Astrocyte of the cerebellum (primary cell): ENCODE data around the gene LRRC61.
"Not testable (repeated sequence)": the region's sequence is repeated elsewhere in the genome, so short reads cannot be mapped to it uniquely, and the experiment has no call there.

Experiments used
- DNase-seq: peaks from one replicate; pipeline ENCODE4 v3.0.0-alpha.2; 2011; ENCODE audit warnings: low read depth
- H3K4me3 ChIP-seq: 2 replicates; pipeline ENCODE4 v1.5.1; 2011; ENCODE audit warnings: mild to moderate bottlenecking, low read depth, low read length, moderate library complexity
- in situ Hi-C: cut with HindIII; loops from 2 replicates; pipeline ENCODE4 v1.10.0; 2017; ENCODE audit warnings: low sequenced_read_pairs
- TF ChIP-seq, protein P1 (sequence below): IDR thresholded peaks from 2 replicates; pipeline ENCODE4 v1.5.1; 2012; ENCODE audit warnings: low read length, low read depth, moderate library complexity, mild to moderate bottlenecking; ENCODE audit errors: missing control alignments

The LRRC61 gene, protein sequence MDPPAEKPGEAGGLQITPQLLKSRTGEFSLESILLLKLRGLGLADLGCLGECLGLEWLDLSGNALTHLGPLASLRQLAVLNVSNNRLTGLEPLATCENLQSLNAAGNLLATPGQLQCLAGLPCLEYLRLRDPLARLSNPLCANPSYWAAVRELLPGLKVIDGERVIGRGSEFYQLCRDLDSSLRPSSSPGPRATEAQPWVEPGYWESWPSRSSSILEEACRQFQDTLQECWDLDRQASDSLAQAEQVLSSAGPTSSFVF

DNA sequence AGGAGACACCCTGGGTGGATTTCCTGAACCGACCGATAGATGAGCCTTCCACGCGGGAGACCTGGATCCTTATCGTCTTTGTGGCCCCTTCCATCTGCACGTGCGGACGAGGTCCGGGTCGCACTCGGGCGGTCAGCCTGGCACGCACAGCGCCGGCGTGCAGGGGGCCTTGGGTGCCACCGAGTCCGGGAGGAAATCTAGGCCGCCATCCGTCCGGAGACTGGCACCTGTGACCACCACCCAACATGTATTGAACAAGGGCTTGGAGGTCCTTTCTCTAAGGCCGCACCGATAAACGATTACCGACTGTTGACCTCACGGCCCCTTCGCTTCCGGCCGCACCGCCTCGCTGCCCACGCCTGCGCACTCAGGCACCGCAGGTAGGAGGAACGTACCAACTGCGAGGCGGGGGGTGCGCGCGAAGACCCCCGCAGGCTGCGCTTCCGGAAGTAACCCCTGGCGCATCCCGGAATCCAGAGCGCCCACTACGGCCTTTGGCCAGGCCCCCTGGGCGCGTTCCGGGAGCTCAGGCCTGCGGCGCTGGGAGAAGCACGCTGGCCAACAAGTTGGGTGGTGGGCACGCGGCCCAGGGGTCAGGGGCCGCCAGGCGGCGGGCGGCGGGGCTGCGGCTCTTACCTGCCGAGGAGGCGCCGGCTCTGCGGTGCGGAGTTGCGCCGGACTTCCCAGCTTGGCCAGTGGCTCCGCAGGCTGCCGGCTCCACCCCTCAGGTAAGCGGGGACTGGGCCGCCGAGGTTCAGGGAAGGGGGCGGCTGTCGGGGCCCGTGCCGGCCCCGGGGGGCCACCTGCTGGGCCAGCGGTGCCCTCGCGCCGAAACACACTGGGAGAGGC, at the start of gene LRRC61, which contains the start of gene ACTR3C:
Gene LRRC61, plus strand, starts transcription at position 523 of the 849 bp plus-strand sequence. CDS start 13,507 bp downstream, outside the sequence.
Gene ACTR3C, minus strand, starts transcription at position 713 of the 849 bp plus-strand sequence. CDS start 28,249 bp downstream, outside the sequence.
- in situ Hi-C loops, result no loop called here
- TF ChIP-seq, protein P1, sequence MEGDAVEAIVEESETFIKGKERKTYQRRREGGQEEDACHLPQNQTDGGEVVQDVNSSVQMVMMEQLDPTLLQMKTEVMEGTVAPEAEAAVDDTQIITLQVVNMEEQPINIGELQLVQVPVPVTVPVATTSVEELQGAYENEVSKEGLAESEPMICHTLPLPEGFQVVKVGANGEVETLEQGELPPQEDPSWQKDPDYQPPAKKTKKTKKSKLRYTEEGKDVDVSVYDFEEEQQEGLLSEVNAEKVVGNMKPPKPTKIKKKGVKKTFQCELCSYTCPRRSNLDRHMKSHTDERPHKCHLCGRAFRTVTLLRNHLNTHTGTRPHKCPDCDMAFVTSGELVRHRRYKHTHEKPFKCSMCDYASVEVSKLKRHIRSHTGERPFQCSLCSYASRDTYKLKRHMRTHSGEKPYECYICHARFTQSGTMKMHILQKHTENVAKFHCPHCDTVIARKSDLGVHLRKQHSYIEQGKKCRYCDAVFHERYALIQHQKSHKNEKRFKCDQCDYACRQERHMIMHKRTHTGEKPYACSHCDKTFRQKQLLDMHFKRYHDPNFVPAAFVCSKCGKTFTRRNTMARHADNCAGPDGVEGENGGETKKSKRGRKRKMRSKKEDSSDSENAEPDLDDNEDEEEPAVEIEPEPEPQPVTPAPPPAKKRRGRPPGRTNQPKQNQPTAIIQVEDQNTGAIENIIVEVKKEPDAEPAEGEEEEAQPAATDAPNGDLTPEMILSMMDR, result no peak
- DNase-seq, result no peak
- H3K4me3 ChIP-seq, result peak within 1 kb of the TSS; percentile 44

DNA sequence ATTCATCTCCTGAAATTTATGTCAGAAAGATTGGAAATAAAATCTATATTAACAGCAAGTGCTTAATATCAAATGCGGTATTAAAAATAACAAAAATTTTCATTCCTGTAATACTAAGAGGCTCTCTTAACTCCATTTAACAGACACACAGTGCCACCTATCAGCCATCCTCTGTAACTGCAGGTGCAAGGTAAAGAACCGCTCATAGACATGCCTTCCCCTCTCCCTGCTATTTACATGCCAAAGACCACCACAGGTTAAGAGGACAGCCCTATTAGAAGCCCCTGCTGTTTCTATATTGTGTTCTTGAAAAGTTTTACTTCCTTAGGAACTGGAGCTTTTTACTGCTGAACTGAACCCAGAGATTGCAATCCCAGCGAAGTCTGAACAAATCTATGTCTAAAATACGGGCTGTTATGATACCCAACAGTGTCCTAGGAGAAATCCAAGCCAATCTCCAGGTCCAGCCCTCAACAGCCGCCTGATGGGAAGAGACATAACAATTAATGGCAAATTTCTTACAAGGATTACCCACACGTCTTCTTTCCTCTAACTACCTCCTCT, 46.9 kb upstream of the LRRC61 start:
- H3K4me3 ChIP-seq, in situ Hi-C loops, DNase-seq: not testable (repeated sequence)
- TF ChIP-seq, protein P1, result peak; percentile 58

DNA sequence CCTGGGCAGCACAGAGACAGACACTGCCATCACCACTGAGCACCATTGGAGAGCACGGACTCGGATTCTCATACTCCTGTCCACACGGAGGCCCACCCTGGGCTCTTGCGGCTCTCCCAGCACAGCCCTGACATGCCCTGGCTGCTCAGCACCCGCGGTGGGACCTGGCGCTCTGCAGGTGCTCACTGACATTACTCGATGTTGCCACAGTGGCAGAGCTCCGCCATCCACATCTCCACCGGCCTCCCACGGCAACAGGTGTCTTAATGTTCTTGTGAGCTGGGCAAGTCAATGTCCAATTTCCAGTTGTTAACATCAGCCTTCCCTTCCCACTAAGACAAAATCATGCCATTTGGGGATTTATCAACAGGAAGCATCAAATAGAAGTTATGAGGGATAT, 44.8 kb upstream of the LRRC61 start:
- H3K4me3 ChIP-seq, DNase-seq, in situ Hi-C loops: not testable (repeated sequence)

DNA sequence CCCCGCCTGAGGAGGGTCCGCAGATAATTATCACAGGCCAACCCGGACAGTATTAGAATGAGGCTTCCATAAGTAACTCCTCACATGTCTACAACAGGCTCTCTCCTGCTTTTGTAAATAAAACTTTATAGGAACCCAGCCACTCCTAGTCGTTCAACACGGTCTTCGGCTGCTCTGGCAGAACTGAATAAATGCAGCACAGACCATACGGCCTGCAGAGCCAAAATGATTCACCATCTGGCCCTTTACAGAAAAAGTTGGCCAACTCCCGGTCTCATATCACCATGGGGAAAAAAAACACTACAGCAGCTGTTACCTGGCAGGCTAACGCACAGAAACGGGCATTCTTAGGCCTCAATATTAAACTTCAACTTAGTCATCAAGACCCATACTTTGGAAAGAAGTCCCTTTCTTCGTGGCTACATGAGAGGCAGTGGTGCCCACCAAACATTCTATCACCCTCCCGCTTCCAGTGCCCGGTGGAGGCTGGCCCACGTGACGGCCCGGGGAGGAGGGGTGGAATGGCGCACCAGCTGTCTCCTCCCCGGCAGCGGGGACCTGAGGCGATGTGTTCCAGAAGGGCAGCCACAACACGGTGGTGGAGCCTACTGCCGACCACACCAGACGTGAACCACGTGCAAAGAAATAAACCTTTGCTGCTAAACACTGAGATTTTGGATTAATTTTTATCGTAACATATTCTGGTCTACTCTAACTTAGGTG, 41.3 kb upstream of the LRRC61 start:
- in situ Hi-C loops, H3K4me3 ChIP-seq, DNase-seq: not testable (repeated sequence)

DNA sequence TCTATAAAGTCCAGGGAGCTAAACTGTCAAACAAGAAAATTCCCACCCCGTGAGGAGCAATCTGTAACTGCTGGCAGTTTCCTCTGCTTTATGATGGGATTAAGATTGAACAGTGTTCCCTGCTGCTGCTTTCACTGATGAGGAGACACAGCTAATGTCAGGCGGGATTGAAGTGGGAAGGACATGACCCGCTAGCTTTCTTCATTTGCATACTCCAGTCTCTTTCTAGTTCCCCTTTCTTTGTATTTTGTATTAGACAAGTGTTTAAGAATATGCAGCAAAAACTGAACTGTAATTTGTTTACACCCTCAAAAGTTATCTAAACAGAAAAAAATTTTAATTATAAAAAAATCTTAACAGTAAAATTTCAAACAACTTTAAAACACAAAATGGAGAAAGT, 40.0 kb upstream of the LRRC61 start:
- H3K4me3 ChIP-seq, DNase-seq, in situ Hi-C loops: not testable (repeated sequence)

DNA sequence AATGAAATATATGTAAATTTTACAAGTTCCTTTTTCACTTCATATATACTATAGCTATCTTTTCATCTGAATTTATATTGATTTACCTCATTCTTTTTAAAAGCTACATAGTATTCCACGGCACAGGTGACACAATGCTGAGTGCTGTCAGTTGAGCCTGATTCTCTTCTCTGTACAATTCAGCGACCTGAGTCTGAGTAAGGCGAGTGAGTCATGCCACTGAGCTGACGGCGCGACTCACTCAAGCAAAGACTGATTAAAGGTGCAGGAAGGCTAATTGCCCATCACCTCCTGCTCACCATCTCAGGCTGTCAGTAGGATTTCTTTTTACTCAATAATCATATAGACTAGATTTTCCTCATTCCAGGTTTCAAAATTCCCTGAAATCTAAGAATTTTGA, 39.5 kb upstream of the LRRC61 start:
- H3K4me3 ChIP-seq, DNase-seq, in situ Hi-C loops: not testable (repeated sequence)

DNA sequence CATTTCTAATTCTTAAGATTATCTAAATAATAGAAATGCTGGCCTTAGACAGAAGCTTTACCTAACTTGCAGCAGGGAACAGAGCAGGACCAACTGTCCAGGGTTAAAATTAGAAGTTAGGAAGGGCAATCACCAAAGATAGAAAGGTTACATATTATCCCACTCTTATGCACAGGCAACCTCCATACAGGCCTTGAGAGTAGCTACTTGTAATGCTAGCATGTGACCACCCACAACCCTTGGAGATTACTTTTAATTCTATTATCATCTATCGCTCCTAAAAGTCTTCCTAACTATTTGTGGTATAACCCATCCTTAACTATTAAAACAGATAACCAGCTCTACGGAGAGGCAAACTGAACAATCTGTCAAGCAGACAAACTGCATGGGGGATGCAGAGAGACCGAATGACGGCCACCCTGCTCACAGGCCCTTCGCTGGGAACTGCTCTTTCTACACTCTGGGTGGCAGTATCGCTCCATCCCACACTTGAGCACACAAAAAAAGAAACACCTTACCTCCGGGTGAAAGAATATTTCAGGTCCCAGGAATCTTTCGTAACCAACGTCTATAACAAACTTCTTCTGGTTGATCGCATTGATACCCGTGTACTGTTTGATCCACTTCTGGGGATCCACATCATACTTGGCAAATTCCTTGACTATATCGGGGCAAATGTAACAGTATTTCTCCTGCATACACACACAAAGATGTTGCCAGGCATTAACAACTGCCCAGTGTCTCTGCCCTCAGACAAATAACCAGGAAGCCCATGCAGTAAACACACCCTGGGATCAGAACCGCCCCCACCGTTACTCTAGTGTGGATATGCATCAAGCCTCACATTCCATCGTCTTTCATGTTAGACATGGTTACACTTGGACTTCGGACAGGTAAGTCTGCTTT, 37.1 kb upstream of the LRRC61 start:
- DNase-seq, in situ Hi-C loops, H3K4me3 ChIP-seq: not testable (repeated sequence)
- TF ChIP-seq, protein P1, result peak; percentile 53

DNA sequence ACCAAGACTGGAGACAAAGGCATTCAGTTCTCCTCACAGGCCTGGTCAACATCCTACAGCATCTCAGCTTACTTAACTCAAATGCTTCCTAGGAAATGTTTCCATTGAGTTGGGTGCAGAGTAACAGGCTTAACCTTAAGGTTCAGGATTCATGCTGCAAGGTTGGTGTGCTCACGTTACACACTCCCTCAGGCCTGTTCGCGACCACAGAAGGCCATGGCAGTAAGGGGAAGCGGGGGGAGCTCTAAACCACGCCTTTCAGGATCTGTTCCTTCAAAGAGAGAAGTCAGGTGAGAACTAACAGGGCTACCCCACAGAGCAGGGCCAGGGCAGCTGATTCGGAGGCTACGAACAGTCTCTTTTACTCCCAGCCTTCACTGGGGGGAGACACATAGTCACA, 35.3 kb upstream of the LRRC61 start:
- in situ Hi-C loops, H3K4me3 ChIP-seq, DNase-seq: not testable (repeated sequence)

DNA sequence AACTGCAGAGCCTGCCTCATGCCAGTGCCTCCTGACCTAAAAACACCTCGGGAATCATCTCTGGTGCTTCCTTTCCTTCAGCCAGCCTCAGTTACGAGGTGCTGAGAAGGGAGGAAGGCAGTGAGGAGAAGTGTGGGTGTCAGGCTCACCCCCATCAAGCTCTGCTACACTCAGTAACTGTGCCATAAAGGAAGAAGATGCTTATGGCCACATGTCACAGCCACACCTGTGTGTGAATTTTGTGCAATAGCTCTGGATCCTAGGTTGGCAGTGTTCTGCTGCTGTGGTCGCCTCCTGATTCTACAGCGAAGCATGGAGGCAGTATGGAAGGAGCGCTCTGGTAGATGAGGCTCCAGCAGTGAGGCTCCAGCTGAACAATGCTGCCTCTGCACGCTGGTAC, 34.3 kb upstream of the LRRC61 start:
- H3K4me3 ChIP-seq, in situ Hi-C loops, DNase-seq: not testable (repeated sequence)

DNA sequence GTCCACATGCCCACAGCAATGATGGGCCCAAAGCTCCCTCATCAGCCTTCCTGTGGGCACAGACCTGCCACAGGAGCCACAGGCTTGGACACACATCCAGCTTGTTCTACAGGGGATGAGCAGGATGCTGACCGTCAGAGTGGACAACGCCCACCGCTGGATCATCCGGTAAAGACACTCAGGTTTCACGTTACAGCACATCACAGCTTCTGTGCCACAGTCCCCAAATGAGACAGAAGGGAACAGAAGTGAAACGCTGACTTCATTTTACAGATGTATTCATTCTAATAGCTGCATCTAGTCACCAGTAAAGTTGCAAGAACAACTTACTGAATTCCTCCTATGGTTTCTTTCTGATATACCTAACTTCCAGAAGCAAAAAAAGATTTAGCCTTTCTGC, 32.8 kb upstream of the LRRC61 start:
- H3K4me3 ChIP-seq, in situ Hi-C loops, DNase-seq: not testable (repeated sequence)

DNA sequence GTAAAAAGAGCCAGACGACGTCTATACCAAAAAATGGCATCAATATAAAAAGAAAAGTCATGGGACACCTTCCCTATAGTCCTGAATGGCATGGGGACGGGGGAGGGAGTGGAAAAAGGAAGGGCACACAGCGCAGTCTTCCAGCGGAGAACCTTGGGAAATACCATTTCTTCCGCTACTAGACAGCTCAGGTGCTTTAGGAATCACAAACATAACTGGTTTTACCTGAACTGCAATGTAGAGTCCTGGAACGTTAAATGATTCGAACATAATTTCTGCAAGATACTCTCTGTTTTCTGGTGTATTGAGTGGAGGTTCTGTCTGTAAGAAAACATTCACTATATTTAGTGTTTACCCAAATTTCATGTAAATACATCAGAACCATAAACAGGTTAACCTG, 28.1 kb upstream of the LRRC61 start:
- H3K4me3 ChIP-seq, DNase-seq, in situ Hi-C loops: not testable (repeated sequence)

DNA sequence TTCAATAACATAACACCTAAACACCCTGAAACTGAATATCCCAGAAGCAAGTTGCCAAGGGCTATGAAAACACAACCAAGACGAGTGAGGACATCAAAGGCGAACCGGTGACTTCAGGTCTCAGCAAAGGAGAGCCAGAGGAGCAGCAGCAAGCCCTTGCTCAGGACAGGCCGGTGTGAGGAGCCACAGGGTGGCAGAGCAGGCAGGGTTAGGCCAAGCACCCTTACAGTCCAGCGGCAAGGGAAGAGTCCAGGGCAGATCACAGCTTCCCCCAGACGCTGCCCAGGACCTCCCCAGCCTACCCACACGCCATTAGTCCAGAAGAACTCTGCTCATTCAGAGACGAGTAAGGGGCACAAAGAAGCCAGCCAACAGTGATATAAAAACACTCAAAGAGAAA, 27.5 kb upstream of the LRRC61 start:
- DNase-seq, in situ Hi-C loops, H3K4me3 ChIP-seq: not testable (repeated sequence)
